SK-N-DZ (cell line): Measurements from ENCODE around the gene GPHA2.

Experiments
- DNase-seq: peaks from one replicate; pipeline ENCODE4 v3.0.0-alpha.2; 2015; ENCODE audit warnings: low spot score

GPHA2 gene

GRCh38 chr11:64910451-64911093 lies 25.1 kb downstream of the GPHA2 start:
- no peak for DNase-seq

DNA sequence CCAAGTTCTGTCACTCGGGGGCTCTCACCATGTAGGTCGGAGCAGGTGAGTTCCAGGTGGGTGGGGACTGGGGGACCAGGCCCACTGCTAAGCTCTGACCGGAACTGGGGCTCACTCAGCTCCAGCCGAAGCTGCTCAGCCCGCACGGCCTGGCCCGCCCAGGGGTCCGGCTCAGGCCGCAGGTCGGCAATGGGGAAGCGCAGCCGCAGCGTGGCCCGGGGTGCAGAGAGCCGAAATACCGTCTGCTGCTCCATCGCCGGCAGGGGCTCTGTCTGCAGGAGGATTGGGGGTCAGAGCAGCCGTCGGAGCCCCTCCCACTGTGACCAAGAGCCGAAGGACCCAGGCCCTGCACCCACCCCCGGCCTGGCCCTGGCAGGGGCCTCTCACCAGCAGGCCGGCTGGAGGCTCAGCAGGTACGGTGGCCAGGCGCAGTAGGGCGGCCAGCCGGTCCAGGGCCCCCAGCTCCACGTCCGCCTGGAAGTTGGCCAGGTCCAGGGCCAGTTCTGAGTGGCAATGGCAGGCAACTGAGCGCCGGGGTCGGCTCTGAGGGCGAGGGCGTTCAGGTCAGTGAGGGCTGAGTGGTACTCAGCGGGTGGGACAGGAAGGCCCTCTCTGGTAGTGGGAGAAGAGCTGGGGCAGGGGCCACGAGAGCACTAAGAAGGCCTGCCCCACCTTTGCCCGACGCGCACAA lies 25.9 kb downstream of the GPHA2 start:
- no peak for DNase-seq

DNA sequence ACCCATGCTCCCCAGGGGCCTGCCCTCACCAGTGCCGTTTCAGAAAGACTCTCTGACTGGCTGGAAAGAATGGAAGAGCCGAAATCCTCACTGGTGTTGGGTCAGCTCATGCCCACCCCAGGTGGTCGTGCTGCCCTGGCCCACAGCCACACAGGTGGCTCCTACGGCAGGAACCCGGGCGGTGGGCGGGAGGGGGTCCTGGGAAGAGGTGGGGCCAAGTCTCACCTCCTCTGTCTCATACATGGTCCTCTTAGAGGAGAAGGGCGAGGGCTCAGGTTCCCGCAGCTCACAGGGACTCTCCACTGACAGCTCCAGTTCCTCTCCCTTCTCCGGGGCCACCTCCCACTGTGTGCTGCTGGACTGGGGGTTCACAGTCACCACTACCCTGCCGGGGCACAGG lies 26.9 kb downstream of the GPHA2 start:
- DNase-seq: no peak

DNA sequence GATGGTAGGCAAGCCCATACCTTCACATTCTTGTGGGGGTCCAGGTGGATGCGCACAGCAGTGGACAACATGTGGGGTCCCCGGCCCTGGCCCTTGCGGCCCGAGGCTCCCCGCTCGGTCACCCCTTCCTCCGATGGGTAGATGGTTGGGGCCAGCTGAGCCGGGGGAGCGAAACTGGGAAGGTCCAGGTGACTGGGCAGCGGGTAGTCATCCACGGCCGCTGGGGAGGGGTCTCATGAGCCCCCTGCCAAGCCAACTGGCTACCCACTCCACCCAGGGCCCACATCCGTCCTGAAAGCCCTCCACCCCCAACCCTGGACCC lies 29.4 kb downstream of the GPHA2 start:
- no peak for DNase-seq

DNA sequence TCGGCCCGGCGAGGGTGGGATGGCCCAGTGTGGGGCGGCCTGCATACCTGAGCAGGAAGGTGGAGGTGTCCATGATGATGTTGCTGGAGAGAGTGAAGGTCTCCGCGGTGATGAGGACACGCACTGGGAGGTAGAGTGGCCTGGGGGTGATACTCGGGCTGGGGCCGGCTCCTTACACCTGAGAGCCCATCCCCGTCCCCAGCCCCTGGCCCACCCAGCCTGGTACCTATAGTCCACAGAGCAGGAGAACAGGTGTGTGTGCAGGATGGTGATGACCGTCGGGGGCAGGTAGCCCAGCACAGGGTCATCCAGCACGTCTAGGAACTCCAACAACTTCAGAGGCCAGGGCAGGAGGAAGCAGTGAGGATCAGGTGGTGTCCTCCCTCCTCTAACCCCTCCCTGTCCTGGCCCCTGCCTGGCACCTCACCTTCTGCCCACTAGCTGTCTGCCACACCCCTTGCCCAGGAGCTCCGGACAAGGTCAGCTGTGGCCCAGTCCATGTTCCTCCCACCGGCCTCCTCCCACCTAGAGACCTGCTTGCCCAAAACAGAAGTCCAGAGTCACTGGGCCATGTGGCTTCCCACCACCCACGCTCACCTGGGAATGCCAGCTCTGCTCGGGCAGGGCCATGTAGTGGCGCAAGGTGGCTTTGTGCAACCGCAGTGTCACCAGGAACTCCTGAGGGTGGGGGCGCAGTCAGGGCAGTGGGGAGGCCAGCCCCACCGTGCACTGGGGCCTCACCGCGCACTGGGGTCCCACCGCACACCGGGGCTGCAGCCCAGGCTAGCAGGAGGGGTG lies 30.0 kb downstream of the GPHA2 start:
- DNase-seq: no peak

- DNase-seq: no peak
Measured at GRCh38 chr11:64903291-64903833, 32.3 kb downstream of the GPHA2 start.

DNA sequence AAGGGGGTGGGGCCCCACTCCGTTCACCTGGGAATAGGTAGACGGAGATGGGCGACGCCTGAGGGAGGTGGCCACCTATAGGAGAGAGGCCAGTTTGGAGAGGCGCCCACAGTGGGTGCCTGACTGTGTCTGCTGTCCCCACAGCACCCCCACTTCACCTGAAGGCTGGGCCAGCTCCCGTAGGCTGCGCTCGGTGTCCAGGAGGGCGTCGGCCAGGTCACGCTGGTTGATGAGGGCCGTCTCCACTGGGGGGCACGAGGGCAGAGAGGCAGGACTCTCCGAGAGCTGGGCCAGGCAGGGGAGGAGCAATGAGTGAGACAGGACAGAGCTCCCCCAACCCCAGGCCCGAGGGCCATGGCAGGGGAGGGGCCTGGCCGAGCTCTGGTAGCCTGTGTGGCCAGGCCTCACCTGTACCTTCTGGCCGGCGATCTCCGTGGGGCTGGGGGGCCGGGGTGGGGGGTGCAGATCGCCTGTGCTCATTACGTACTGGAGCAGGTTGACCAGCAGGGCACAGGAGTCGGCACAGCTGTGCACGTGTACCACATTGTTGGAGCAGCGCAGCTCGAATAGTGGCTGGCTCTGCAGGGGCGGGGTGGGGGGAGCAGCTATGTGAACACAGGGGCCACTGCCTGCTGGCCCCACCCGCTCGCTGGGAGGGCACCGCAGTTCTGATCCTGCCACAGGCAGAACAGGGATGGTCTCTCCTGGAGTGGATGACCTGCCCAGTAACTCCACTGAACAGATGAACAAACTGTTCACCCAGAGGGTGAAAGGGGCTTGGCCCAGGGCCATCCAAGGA lies 33.4 kb downstream of the GPHA2 start:
- no peak for DNase-seq

- no peak for DNase-seq
Measured at GRCh38 chr11:64900774-64901173, 34.9 kb downstream of the GPHA2 start.

DNA sequence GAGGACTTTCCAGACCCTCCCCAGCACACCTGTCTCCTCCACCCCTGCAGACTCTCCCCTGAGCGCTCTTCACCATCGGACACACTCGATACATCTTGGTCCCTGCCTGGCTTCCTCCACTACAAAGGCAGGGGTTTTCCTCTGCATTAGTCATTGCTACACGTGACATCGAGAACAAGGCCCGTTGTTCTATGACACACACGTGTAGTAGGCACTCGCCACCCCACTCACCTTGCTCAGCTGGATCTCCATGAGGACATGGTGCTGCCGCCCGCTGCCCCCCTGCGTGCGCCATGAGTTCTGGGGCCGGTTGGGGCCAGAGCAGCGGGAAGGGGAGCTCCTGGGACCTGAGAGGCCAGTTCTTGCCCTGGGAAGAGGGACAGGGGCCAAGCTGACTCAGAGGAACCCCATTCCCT lies 35.4 kb downstream of the GPHA2 start:
- no peak for DNase-seq

GRCh38 chr11:64898541-64898940 lies 37.2 kb downstream of the GPHA2 start:
- no peak for DNase-seq

DNA sequence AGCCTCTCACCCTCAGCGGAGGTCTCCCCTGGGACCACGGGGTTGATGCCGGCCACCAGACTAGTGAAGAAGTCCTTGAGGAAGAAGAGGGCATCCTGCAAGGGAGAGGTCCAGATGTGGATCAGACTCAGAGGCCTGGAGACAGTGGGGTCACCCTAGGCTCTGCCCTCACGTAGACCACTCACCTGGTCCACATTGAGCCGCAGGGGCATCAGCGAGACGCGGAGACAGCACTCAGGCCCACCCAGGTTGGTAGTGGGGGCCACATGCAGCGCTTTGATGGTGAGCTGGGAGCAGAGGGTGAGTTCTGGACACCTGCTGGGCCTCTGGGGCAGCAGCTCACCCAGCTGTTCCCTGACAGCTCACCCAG lies 37.6 kb downstream of the GPHA2 start:
- DNase-seq: no peak

GRCh38 chr11:64897381-64898075 lies 38.2 kb downstream of the GPHA2 start:
- no peak for DNase-seq

DNA sequence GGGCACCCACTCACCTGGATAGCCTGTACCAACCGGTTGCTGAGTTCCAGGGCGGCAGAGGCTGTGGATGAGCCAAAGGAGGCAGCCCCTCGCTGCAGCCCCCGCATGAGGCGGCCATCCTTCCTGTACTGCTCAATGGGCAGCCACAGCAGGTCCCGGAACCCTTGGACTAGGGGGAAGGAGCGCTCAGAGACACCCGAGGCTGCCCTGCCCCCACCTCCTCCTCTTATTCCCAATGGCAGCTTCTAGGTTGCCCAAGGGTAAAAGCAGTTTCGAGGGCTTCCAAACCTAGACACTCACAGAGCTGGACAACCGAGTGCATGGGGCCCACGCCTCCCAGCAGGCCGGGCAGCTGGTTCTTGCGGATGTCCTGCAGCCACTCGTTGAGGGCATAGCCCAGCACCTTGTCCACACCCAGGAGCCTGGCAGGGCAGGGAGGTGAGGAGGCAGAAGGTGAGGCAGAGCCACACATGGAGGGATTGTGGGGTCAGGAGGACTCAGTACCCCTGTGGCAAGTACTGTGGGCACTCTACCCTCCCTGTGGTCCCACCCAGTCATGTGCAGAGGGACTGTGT lies 39.2 kb downstream of the GPHA2 start:
- DNase-seq: no peak

GRCh38 chr11:64894812-64895452 lies 40.8 kb downstream of the GPHA2 start:
- DNase-seq: no peak

DNA sequence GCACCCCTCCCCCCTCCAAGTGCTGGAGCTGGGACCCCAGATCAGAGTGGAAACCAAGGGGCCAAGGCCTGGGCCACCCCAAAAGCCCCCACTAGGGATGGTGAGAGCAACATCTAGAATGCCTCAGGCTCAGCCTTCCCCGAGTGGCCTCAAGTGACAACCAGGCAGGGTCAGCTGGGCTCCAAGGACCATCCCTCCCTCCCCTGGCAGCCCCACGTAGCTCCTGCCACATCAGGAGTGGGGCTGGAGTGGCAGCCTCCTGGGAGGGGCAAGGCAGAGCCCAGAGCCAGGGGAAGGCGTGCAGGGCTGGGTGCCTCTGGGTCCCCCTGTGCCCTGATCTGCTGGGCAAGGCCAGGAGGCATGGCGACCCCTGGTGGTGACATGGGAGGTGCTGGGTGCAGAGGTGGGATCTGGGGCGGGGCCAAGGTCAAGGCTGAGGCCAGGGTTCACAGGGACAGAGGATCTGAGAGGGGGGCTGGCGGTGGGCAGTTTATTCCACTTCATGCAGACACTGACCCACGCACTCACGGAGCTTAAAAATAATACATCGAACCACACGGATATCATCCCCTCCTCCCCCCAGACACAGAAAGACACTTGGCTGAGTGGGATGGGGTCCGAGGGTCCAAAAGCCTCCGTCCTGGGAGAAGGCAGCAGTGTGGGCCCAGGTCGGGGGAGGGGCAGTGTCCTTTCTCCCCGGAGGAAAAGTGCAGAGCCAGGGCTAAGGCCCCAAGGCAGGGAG lies 41.5 kb downstream of the GPHA2 start:
- DNase-seq: peak; percentile 76

GRCh38 chr11:64893194-64894069 lies 42.3 kb downstream of the GPHA2 start:
- DNase-seq: no peak

DNA sequence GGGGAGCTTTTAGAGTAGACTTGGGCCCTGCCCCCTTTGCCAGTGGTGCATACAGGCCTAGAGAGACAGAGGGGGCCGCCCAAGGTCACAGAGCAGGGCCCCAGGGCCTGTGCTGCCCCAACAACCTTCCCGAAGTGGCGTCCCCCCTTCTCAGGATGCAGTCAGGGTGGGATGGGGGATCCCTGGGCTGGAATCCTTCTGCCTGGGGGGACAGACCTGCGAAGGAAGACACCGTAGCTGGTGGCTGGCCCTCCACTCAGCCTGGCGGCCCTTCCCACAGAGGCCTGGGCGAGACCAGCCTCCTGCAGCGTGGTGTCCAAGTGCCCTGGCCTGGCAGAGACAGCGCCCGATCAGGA lies 42.9 kb downstream of the GPHA2 start:
- DNase-seq: no peak

DNA sequence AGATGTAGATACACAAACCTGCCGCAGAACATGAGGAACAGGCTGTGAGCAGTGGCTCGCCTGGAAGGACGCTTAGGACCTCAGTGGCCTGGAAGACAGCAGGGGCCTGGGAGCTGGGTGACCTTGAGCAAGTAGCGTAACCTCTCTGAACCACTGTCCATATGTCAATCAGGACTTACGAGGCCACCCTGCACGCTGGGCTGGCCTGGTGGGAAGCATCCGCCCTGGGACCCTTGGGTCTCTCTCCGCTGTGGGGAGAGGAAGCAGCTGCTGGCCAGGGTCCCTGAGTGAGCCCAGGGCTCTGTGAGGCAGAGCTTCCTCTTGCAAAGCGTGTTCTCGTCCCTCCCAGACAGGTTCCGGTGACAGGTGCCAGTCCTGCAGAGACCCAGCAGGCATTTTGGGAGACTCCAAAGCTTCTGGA lies 43.3 kb downstream of the GPHA2 start:
- no peak for DNase-seq

GRCh38 chr11:64891880-64892279 lies 43.8 kb downstream of the GPHA2 start:
- DNase-seq: no peak
